Mucosa of descending colon (tissue), 3 donors: ENCODE data around the gene AZGP1. TPM values are rescaled to one million over a fixed set of nuclear protein-coding genes. Genes with fewer than 3 reads are reported as not detected.
"Not testable (repeated sequence)": the region's sequence is repeated elsewhere in the genome, so short reads cannot be mapped to it uniquely, and the experiment has no call there.

Source experiments
- ATAC-seq: fragments of 200-7000 bp; cut with Tn5 transposase; one replicate; pipeline ENCODE4 v1.9.1; 2020; ENCODE audit warnings: mild to moderate bottlenecking, moderate library complexity
- DNase-seq, 3 donors: peaks; one replicate each; pipeline ENCODE4 v3.0.0-alpha.2; 2020
- H3K36me3 ChIP-seq: fragments of 200-600 bp; one replicate; pipeline ENCODE4 v1.8.0; 2021; ENCODE audit warnings: low read depth, mild to moderate bottlenecking
- H3K4me1 ChIP-seq: fragments of 200-600 bp; one replicate; pipeline ENCODE4 v1.8.0; 2021; ENCODE audit warnings: low read depth, mild to moderate bottlenecking
- H3K4me3 ChIP-seq: fragments of 200-600 bp; one replicate; pipeline ENCODE4 v1.8.0; 2021; ENCODE audit warnings: mild to moderate bottlenecking
- H3K9me3 ChIP-seq: fragments of 200-600 bp; one replicate; pipeline ENCODE4 v1.8.0; 2021; ENCODE audit warnings: mild to moderate bottlenecking
- intact Hi-C, 2 donors: fragments of 100-400 bp; cut with DNase I in 1 of 2; cut with micrococcal nuclease in 1 of 2; formaldehyde crosslinking; loops; one replicate each; pipeline versions ENCODE4 v1.11.0 to v1.11.1; 2022; cut with DNase I, micrococcal nuclease
- total RNA-seq, 3 donors: library from RNA; stranded (reverse); fragmentation: NEBNext Ultra II Directional in 2 of 3; extraction: Animal tissue kit (Norgen Biotek cat#: 25700) in 2 of 3; gene quantifications; one replicate each; pipeline versions ENCODE4 v1.2.1 to v1.2.4, GENCODE V29; 2021 to 2023
- TF ChIP-seq, protein P1 (sequence below): fragments of 200-600 bp; IDR thresholded peaks from one replicate; pipeline ENCODE4 v1.8.0; 2022; ENCODE audit warnings: antibody characterized with exemption, mild to moderate bottlenecking
- donor health status: DM: no; HTN: no; CAD: no; lungs with moderate emphysema.
- donor health status: DM: no; HTN: no; CAD: no.
- donor health status: DM: no; HTN: yes; CAD: no.

The AZGP1 gene
- total RNA-seq, 3 donors from 2014 or later: 3.8 to 7.9 (median 6.0) TPM

- TF ChIP-seq, protein P1, sequence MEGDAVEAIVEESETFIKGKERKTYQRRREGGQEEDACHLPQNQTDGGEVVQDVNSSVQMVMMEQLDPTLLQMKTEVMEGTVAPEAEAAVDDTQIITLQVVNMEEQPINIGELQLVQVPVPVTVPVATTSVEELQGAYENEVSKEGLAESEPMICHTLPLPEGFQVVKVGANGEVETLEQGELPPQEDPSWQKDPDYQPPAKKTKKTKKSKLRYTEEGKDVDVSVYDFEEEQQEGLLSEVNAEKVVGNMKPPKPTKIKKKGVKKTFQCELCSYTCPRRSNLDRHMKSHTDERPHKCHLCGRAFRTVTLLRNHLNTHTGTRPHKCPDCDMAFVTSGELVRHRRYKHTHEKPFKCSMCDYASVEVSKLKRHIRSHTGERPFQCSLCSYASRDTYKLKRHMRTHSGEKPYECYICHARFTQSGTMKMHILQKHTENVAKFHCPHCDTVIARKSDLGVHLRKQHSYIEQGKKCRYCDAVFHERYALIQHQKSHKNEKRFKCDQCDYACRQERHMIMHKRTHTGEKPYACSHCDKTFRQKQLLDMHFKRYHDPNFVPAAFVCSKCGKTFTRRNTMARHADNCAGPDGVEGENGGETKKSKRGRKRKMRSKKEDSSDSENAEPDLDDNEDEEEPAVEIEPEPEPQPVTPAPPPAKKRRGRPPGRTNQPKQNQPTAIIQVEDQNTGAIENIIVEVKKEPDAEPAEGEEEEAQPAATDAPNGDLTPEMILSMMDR: no peak
- Histone ChIP-seq H3K9me3 (no peaks in the 10 kb centered on the region), H3K4me3 (no peak overlapping the region), H3K4me1 (no peaks in the 10 kb centered on the region), H3K36me3 (no peaks in the 10 kb centered on the region)
- intact Hi-C loops: no loop called here
- DNase-seq (no peak), ATAC-seq (no peak)
These were observed 8.8 kb upstream of the AZGP1 start for GRCh38 chr7:99984593-99984992.

- H3K4me3 ChIP-seq, intact Hi-C loops, H3K9me3 ChIP-seq, DNase-seq, H3K36me3 ChIP-seq, H3K4me1 ChIP-seq, ATAC-seq: not testable (repeated sequence)
These were observed 5.2 kb upstream of the AZGP1 start for GRCh38 chr7:99981066-99981465.

GRCh38 chr7:99980448-99980872 is 4.6 kb upstream of the AZGP1 start:
- H3K4me3 ChIP-seq, H3K9me3 ChIP-seq, H3K4me1 ChIP-seq, DNase-seq, H3K36me3 ChIP-seq, intact Hi-C loops: not testable (repeated sequence)
- peak; percentile 7 for ATAC-seq

- ATAC-seq: peak; percentile 71
- not testable (repeated sequence) for H3K4me1 ChIP-seq
These were observed 4.0 kb upstream of the AZGP1 start for GRCh38 chr7:99979814-99980225.

DNA sequence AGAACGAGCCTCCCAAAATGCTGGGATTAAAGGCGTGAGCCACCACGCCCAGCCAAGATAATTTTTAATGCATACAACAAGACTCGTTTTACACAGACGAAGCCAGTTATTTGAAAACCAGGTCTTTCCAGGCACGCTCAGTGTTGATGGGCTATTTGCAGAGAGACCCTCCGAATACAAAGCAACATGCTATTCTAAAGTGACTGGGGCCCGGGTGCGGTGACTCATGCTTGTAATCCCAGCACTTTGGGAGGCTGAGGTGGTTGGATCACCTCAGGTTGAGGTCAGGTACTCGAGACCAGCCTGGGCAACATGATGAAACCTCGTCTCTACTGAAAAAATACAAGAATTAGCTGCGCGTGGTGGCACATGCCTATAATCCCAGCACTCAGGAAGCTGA is 795 bp upstream of the AZGP1 start:
- no peak for DNase-seq
- no peaks in the 10 kb centered on the region for H3K36me3 ChIP-seq
- no peak for ATAC-seq
- no peaks in the 10 kb centered on the region for H3K4me1 ChIP-seq
- intact Hi-C loops: no loop called here
- TF ChIP-seq, protein P1: no peak
- H3K9me3 ChIP-seq: no peaks in the 10 kb centered on the region
- H3K4me3 ChIP-seq: no peak overlapping the region

More at GRCh38 chr7:99979814-99980225, 4.0 kb upstream of the AZGP1 start:
- DNase-seq: peak in 2 of 3 donors; percentile 71 to 86
- H3K9me3 ChIP-seq, intact Hi-C loops, H3K4me3 ChIP-seq, H3K36me3 ChIP-seq: not testable (repeated sequence)
- TF ChIP-seq, protein P1: peak; percentile 54

DNA sequence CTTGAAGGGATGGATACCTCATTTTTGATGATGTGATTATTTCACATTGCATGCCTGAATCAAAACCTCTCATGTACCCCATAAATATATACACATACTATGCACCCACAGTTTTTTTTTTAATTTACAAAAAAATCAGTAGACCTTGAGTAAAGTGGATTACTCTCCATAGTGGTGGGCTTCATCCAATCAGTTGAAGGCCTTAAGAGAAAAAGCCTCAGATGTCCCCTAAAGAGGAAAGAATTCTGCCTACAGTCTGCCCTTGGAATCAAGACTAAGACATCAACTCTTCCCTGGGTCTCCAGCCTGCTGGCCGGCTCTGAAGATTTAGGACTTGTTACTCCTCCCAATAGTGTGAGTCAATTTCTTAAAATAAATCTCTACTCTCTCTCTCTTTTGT is 1.1 kb downstream of the AZGP1 start:
- H3K36me3 ChIP-seq: no peaks in the 10 kb centered on the region
- no peaks in the 10 kb centered on the region for H3K4me1 ChIP-seq
- TF ChIP-seq, protein P1: no peak
- DNase-seq: no peak
- intact Hi-C loops: no loop called here
- no peaks in the 10 kb centered on the region for H3K9me3 ChIP-seq
- ATAC-seq: no peak
- H3K4me3 ChIP-seq: no peak overlapping the region

- H3K4me3 ChIP-seq, intact Hi-C loops, ATAC-seq, DNase-seq, H3K9me3 ChIP-seq, H3K36me3 ChIP-seq, H3K4me1 ChIP-seq: not testable (repeated sequence)
These were observed 2.0 kb downstream of the AZGP1 start for GRCh38 chr7:99973817-99974216.
